GM18907 (cell line): ENCODE data around the gene S1PR2.

Experiments used
- ATAC-seq: cut with Tn5 transposase; IDR thresholded peaks from one replicate; pipeline ENCODE4 v1.9.1; 2021; ENCODE audit warnings: mild to moderate bottlenecking, moderate library complexity; ENCODE audit not compliant: unreplicated experiment

Gene S1PR2

GRCh38 chr19:10230861-10231611 lies at the start of gene S1PR2:
Gene S1PR2 (minus strand): TSS chr19:10231331. CDS start chr19:10224905, 6,426 bp downstream.
- ATAC-seq = peak; percentile 48

- ATAC-seq = no peak
Measured at GRCh38 chr19:10279737-10280442, 48.8 kb upstream of the S1PR2 start.

- no peak for ATAC-seq
Measured at GRCh38 chr19:10278935-10279334, 47.8 kb upstream of the S1PR2 start.

DNA sequence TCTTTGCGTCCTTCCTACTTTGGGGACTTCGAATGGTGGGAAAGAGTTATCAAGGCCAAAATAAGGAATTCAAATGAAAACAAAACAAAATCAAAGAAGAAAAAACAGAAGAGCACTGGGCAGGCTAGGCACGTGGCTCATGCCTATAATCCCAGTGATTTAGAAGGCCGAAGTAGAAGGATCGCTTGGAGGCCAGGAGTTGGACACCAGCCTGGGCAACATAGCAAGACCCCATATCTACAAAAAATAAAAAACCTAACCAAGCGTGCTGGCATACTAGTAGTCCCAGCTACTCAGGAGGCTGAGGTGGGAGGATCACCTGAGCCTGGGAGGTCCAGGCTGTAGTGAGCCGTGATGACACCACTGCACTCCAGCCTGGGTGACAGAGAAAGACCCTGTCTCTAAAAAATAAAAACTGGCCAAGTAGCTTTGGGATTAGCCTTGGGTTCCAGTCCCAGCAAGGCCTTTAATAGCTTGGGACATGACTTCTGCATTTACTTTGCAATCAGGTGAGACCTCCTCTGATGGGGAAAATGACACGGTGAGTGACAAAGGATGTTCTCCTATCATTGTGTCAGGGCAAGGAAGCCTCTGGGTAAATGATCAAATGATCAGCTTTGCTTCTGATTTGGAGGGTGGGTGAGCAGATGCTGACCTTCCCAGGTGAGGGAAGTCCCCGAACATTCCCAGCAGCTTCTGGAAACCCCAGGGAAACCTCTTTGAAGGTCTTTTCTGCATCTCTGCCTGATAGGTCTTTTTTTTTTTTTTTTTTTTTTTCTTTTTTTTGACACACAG lies 46.9 kb upstream of the S1PR2 start:
- no peak for ATAC-seq

- ATAC-seq = no peak
Measured at GRCh38 chr19:10274589-10274988, 43.5 kb upstream of the S1PR2 start.

DNA sequence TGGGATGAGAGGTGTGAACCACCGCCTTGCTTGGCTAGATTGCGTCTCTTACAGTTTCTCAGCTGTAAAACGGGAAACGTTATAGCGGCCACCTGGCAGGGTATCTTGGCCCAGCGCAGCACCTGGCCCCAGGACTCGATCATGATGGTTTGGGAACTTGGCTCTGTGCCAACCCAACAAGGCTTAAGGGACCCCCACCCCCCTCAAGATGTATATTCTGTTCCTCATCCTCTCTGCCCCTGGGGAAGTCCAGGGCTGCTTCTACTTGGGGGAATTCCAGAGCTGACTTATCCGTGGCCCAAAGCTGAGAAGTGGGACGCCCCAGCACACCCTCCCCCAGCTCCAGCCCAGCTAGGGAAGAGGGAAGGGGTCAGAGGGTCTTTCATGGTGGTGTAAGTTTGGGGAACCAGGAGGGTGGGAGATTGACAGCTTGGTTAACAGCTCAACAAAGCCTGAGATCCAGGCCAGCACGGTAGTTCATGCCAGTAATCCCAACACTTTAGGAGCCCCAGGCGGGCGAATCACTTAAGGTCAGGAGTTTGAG lies 40.5 kb upstream of the S1PR2 start:
- peak; percentile 26 for ATAC-seq

DNA sequence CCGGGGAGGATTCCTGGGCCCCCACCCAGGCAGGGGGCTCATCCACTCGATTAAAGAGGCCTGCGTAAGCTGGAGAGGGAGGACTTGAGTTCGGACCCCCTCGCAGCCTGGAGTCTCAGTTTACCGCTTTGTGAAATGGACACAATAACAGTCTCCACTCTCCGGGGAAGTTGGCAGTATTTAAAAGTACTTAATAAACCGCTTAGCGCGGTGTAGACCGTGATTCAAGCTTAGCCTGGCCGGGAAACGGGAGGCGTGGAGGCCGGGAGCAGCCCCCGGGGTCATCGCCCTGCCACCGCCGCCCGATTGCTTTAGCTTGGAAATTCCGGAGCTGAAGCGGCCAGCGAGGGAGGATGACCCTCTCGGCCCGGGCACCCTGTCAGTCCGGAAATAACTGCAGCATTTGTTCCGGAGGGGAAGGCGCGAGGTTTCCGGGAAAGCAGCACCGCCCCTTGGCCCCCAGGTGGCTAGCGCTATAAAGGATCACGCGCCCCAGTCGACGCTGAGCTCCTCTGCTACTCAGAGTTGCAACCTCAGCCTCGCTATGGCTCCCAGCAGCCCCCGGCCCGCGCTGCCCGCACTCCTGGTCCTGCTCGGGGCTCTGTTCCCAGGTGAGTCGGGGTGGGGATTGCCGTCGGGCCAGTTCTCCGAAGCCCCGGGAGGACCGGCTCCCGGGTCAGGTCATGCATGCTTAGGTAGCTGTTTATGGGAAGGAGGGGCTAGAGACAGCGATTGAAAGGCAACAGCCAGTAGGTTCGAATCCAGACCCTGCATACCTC lies 39.7 kb upstream of the S1PR2 start, which contains the start of gene ICAM1:
Gene ICAM1, plus strand, starts transcription at position 505 of the 779 bp plus-strand sequence. Its CDS starts 40 bp downstream, at position 545.
- peak; percentile 48 for ATAC-seq

DNA sequence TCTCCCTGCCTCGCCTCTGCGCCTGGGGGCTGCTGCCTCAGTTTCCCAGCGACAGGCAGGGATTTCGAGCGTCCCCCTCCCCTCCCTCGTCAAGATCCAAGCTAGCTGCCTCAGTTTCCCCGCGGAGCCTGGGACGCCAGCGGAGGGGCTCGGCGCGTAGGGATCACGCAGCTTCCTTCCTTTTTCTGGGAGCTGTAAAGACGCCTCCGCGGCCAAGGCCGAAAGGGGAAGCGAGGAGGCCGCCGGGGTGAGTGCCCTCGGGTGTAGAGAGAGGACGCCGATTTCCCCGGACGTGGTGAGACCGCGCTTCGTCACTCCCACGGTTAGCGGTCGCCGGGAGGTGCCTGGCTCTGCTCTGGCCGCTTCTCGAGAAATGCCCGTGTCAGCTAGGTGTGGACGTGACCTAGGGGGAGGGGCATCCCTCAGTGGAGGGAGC lies 39.1 kb upstream of the S1PR2 start:
- ATAC-seq = peak; percentile 45

GRCh38 chr19:10269333-10270179 lies 38.4 kb upstream of the S1PR2 start:
- ATAC-seq = peak; percentile 43

GRCh38 chr19:10268071-10268470 lies 36.9 kb upstream of the S1PR2 start:
- no peak for ATAC-seq

DNA sequence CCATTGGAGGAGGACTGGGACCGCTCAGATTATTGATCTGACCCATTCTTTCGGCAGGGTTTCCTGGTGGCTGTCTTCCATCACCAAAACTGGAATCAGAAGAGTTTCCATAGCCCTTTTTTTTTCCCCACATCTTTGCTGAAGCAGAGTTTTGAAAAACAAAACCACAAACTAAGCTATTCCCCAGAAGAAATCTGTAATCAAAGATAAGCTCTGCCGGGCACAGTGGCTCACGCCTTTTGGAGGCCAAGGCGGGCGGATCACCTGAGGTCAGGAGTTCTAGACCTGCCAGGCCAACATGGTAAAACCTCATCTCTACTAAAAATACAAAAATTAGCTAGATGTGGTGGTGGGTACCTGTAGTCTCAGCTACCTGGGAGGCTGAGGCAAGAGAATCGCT lies 35.6 kb upstream of the S1PR2 start:
- ATAC-seq = no peak

DNA sequence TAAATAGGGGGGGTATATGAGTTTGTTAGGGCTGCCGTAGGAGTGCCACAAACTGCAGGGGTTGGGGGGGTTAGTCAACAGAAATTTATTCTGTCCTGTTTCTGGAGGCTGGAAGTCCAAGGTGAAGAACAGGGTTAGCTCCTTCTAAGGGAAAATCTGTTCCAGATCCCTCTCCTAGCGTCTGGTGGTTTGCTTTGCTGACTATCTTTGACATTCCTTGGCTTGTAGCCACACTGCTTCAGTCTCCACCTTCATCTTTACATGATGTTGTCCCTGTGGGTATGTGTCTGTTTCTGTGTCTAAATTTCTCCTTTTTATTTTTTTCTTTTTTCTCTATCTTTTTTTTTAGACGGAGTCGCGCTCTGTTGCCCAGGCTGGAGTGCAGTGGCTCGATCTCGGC lies 31.6 kb upstream of the S1PR2 start:
- ATAC-seq = no peak

- no peak for ATAC-seq
Measured at GRCh38 chr19:10260141-10260584, 29.0 kb upstream of the S1PR2 start.

- no peak for ATAC-seq
Measured at GRCh38 chr19:10259162-10259905, 28.2 kb upstream of the S1PR2 start.

DNA sequence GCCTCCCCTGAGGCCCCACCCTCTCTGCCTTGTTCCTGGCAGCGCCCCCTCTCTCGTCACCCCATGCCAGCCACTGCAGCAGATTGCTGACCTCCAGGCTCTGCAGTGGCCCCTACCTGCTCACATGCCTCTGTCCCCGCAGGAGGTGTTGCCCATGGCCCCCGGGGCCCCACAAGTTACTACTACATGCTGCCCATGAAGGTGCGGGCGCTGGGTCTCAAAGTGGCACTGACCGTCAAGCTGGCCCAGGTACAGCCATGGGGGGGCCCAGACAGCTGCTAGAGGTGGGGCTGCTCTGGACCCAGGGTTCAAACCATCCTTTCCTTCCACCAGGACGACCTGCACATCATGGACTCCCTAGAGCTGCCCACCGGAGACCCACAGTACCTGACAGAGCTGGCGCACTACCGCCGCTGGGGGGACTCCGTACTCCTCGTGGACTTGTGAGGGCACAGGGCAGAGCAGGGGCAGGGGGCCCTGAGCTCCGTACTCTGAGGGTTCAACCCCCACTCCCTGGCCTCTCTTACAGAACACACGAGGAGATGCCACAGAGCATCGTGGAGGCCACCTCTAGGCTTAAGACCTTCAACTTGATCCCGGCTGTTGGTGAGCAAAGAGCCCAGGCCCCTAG lies 27.1 kb upstream of the S1PR2 start:
- no peak for ATAC-seq

GRCh38 chr19:10256970-10257615 lies 26.0 kb upstream of the S1PR2 start:
- no peak for ATAC-seq

DNA sequence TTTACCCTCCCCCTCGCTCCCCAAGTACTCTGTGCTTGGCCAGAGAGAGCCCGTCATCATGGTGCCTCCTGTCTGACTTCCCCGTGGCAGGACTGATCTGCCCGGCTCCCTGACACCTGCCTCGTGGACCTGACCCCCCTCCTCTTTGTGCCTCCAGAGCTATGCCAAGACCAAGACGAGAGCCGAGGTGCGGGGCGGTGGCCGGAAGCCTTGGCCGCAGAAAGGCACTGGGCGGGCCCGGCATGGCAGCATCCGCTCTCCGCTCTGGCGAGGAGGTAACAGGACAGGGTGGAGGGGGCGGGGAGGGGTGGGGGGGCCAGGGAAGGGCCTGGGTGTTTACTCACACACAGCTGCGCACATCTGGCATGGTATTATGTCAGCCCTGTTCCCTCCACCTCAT lies 25.4 kb upstream of the S1PR2 start:
- no peak for ATAC-seq

GRCh38 chr19:10255358-10255757 lies 24.2 kb upstream of the S1PR2 start:
- no peak for ATAC-seq
